Smooth muscle cell (in vitro differentiated cells): ENCODE measurements around the gene FAS. TPM values are rescaled to one million over a fixed set of nuclear protein-coding genes. Genes with fewer than 3 reads are reported as not detected.

Experiments used
- DNase-seq: peaks from one replicate; lab custom pipeline; 2025; ENCODE audit not compliant: unreplicated experiment; lab: John Stamatoyannopoulos, UW
- H2AFZ ChIP-seq: fragments of 200-600 bp; sonication (generic); 2 replicates; pipeline ENCODE4 v1.6.0; 2016; ENCODE audit warnings: antibody characterized with exemption, low read depth, mild to moderate bottlenecking
- H3F3A ChIP-seq: fragments of 200-600 bp; sonication (generic); 2 replicates; pipeline ENCODE4 v1.6.0; 2017; ENCODE audit warnings: antibody characterized with exemption, low read depth
- H3K27ac ChIP-seq: fragments of 200-600 bp; sonication (generic); 2 replicates; pipeline ENCODE4 v1.5.1; 2016; ENCODE audit warnings: low read depth, mild to moderate bottlenecking
- H3K27me3 ChIP-seq: fragments of 200-600 bp; sonication (generic); 2 replicates; pipeline ENCODE4 v1.6.1; 2016; ENCODE audit warnings: low read depth, mild to moderate bottlenecking
- H3K36me3 ChIP-seq: fragments of 200-600 bp; sonication (generic); 2 replicates; pipeline ENCODE4 v1.5.1; 2016; ENCODE audit warnings: low read depth
- H3K4me1 ChIP-seq: fragments of 200-600 bp; sonication (generic); 2 replicates; pipeline ENCODE4 v1.5.1; 2016; ENCODE audit warnings: low read depth
- H3K4me2 ChIP-seq: fragments of 200-600 bp; sonication (generic); 2 replicates; pipeline ENCODE4 v1.6.0; 2016; ENCODE audit warnings: mild to moderate bottlenecking
- H3K4me3 ChIP-seq: fragments of 200-600 bp; sonication (generic); 2 replicates; pipeline ENCODE4 v1.5.1; 2016; ENCODE audit warnings: mild to moderate bottlenecking
- H3K79me2 ChIP-seq: fragments of 200-600 bp; sonication (generic); 2 replicates; pipeline ENCODE4 v1.6.0; 2016; ENCODE audit warnings: low read depth, mild to moderate bottlenecking
- H3K9ac ChIP-seq: fragments of 200-600 bp; sonication (generic); 2 replicates; pipeline ENCODE4 v1.6.0; 2016; ENCODE audit warnings: low read depth
- H3K9me3 ChIP-seq: fragments of 200-600 bp; sonication (generic); replicated peaks from 2 replicates; pipeline ENCODE4 v1.5.1; 2016; ENCODE audit warnings: low read depth
- H4K20me1 ChIP-seq: fragments of 200-600 bp; sonication (generic); 2 replicates; pipeline ENCODE4 v1.6.0; 2016; ENCODE audit warnings: low read depth
- WGBS: methylation state at CpG from one replicate; pipeline ENCODE4 v1.1.7; 2016; ENCODE audit warnings: low lambda C conversion rate; 5-methylcytosine and 5-hydroxymethylcytosine counted together
- polyA plus RNA-seq: library from polyadenylated mRNA; unstranded; fragments of >200 nt; fragmentation: Nextera tagmentation; extraction: Ambion mirVana; gene quantifications from 2 replicates; pipeline ENCODE4 v1.2.1, GENCODE V29; 2016
- total RNA-seq: library from RNA; depleted of rRNA; stranded (reverse); fragments of >200 nt; gene quantifications from 2 replicates; pipeline ENCODE4 v1.2.3, GENCODE V29; 2014
- TF ChIP-seq, protein P1 (sequence below): fragments of 200-600 bp; sonication (generic); IDR thresholded peaks from 2 replicates; pipeline ENCODE4 v1.5.1; 2017; ENCODE audit warnings: borderline replicate concordance, mild to moderate bottlenecking, antibody characterized with exemption; ENCODE audit not compliant: insufficient read depth, poor library complexity, severe bottlenecking

Gene FAS
- total and polyA plus RNA-seq, 2 experiments from 2014 or later = 14.4 to 21.8 TPM

- 69% methylated on average over 5 of the region's 5 CpGs for WGBS
- no peak overlapping the region for H2AFZ ChIP-seq
- H3K4me1 ChIP-seq = no peaks in the 10 kb centered on the region
- H3K4me2 ChIP-seq = no peak overlapping the region
- TF ChIP-seq, protein P1, sequence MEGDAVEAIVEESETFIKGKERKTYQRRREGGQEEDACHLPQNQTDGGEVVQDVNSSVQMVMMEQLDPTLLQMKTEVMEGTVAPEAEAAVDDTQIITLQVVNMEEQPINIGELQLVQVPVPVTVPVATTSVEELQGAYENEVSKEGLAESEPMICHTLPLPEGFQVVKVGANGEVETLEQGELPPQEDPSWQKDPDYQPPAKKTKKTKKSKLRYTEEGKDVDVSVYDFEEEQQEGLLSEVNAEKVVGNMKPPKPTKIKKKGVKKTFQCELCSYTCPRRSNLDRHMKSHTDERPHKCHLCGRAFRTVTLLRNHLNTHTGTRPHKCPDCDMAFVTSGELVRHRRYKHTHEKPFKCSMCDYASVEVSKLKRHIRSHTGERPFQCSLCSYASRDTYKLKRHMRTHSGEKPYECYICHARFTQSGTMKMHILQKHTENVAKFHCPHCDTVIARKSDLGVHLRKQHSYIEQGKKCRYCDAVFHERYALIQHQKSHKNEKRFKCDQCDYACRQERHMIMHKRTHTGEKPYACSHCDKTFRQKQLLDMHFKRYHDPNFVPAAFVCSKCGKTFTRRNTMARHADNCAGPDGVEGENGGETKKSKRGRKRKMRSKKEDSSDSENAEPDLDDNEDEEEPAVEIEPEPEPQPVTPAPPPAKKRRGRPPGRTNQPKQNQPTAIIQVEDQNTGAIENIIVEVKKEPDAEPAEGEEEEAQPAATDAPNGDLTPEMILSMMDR = no peak
- no peaks in the 10 kb centered on the region for H3F3A ChIP-seq
- no peak overlapping the region for H3K4me3 ChIP-seq
- no peaks in the 10 kb centered on the region for H3K9me3 ChIP-seq
- no peaks in the 10 kb centered on the region for H3K36me3 ChIP-seq
- peaks cover 4% of the 10 kb centered on the region for H3K79me2 ChIP-seq
- H3K9ac ChIP-seq = no peak overlapping the region
- DNase-seq = no peak
- no peaks in the 10 kb centered on the region for H3K27me3 ChIP-seq
- H4K20me1 ChIP-seq = no peaks in the 10 kb centered on the region
- no peak overlapping the region for H3K27ac ChIP-seq
Measured at GRCh38 chr10:88971221-88972061, 19.2 kb upstream of the FAS start.

GRCh38 chr10:88974012-88974411 is 16.6 kb upstream of the FAS start:
- no peaks in the 10 kb centered on the region for H3K36me3 ChIP-seq
- H3K4me2 ChIP-seq = no peak overlapping the region
- H3K27ac ChIP-seq = no peak overlapping the region
- H4K20me1 ChIP-seq = no peaks in the 10 kb centered on the region
- H2AFZ ChIP-seq = no peak overlapping the region
- no peaks in the 10 kb centered on the region for H3K9me3 ChIP-seq
- 92% methylated on average over 3 of the region's 3 CpGs for WGBS
- no peaks in the 10 kb centered on the region for H3F3A ChIP-seq
- TF ChIP-seq, protein P1 = no peak
- no peak overlapping the region for H3K4me3 ChIP-seq
- H3K9ac ChIP-seq = no peak overlapping the region
- no peak for DNase-seq
- no peaks in the 10 kb centered on the region for H3K27me3 ChIP-seq
- H3K79me2 ChIP-seq = peaks cover 4% of the 10 kb centered on the region
- H3K4me1 ChIP-seq = peaks cover 5% of the 10 kb centered on the region

- no peak for DNase-seq
- Histone ChIP-seq H3K79me2 (peaks cover 4% of the 10 kb centered on the region), H4K20me1 (no peaks in the 10 kb centered on the region), H3F3A (no peaks in the 10 kb centered on the region), H3K27me3 (no peaks in the 10 kb centered on the region), H3K4me1 (peaks cover 7% of the 10 kb centered on the region), H3K36me3 (no peaks in the 10 kb centered on the region), H3K9ac (no peak overlapping the region), H3K27ac (no peak overlapping the region), H3K4me3 (peak overlapping the region; percentile 33), H3K9me3 (no peaks in the 10 kb centered on the region), H2AFZ (no peak overlapping the region), H3K4me2 (peak overlapping the region; percentile 82)
- TF ChIP-seq, protein P1 = no peak
- WGBS = 84% methylated on average over 7 of the region's 7 CpGs
Measured at GRCh38 chr10:88974446-88975376, 15.9 kb upstream of the FAS start.
